ENCODE results near the gene WWOX. TPM values are rescaled to one million over a fixed set of nuclear protein-coding genes. Genes with fewer than 3 reads are reported as not detected.

The WWOX gene
- total and polyA plus RNA-seq, 2 of the 4 experiments (the other 2 are of a cell fraction), result 2.7 to 5.4 TPM

- Histone ChIP-seq H3K4me2 (ENCODE audit: low read depth, low read length) (no peak overlapping the region), H3K9me3 (ENCODE audit: control insufficient read depth, insufficient read depth, low read length) (peaks cover 23% of the 10 kb centered on the region), H2BK5ac (ENCODE audit: low read depth, low read length, poor library complexity, severe bottlenecking) (no peak overlapping the region), H4K91ac (ENCODE audit: insufficient read depth, low read depth, low read length) (no peak overlapping the region), H3K4ac (ENCODE audit: low read depth, low read length) (no peak overlapping the region), H2BK20ac (ENCODE audit: low read depth, low read length) (no peak overlapping the region), H3K14ac (replicated peaks; ENCODE audit: low read depth, low read length) (no peak overlapping the region), H2BK120ac (ENCODE audit: low read depth, low read length) (no peak overlapping the region), H3K9ac (ENCODE audit: low read depth, low read length) (no peak overlapping the region), H3K4me1 (ENCODE audit: control insufficient read depth, insufficient read depth, low read length) (no peaks in the 10 kb centered on the region), H4K5ac (ENCODE audit: low read depth, low read length) (no peak overlapping the region), H4K8ac (ENCODE audit: low read depth in 2 of 2, low read length in 2 of 2) (no peak overlapping the region), H3K27me3 (ENCODE audit: control insufficient read depth, insufficient read depth, low read length) (no peaks in the 10 kb centered on the region), H2BK15ac (ENCODE audit: low read depth, low read length) (no peak overlapping the region), H2AK9ac (replicated peaks; ENCODE audit: low read depth, low read length, poor library complexity) (no peak overlapping the region), H3K56ac (ENCODE audit: extremely low read depth, insufficient read depth, low read length) (no peak overlapping the region), H3K9me1 (ENCODE audit: insufficient read depth, low read length) (no peaks in the 10 kb centered on the region), H3K79me1 (ENCODE audit: low read depth in 1 of 2, low read length in 2 of 2) (no peaks in the 10 kb centered on the region), H3K27ac (ENCODE audit: insufficient read depth, low read length) (no peak overlapping the region), H3K36me3 (ENCODE audit: control insufficient read depth, insufficient read depth, low read length) (no peaks in the 10 kb centered on the region), H2AFZ (replicated peaks; ENCODE audit: low read length, poor library complexity) (no peak overlapping the region), H3K4me3 (ENCODE audit: insufficient read depth, low read depth, low read length) (no peak overlapping the region), H4K20me1 (ENCODE audit: insufficient read depth, low read length) (no peaks in the 10 kb centered on the region), H3K18ac (ENCODE audit: low read depth, low read length) (no peak overlapping the region), H3K23ac (ENCODE audit: low read depth, low read length) (no peak overlapping the region), H2AK5ac (ENCODE audit: low read depth, low read length) (no peak overlapping the region)
- CTCF ChIA-PET, result no interaction called here
- ATAC-seq (ENCODE audit: low read depth) (no peak), DNase-seq (no peak)
- no peak for TF ChIP-seq MAFK (IDR thresholded peaks at IDR 0.05; ENCODE audit: low read depth, low read length)
- 63% methylated on average over 2 of the region's 3 CpGs; no CpG with 5 or more reads in 1 of the 2 experiments for WGBS, 2 experiments (ENCODE audit: extremely low coverage in 2 of 2, insufficient read length in 1 of 2)
- dilution Hi-C loops (cut with HindIII; ENCODE audit: low sequenced_read_pairs, unreplicated experiment), result no loop called here
- intact Hi-C loops (cut with micrococcal nuclease), result no loop called here
- BruUV-seq (replicated peaks), result no TSS peak
- in situ Hi-C loops (cut with MboI; ENCODE audit: low sequenced_read_pairs), result no loop called here
- POLR2A ChIA-PET (ENCODE audit: unreplicated experiment), result no interaction called here
Measured at GRCh38 chr16:79019431-79019830, 920.0 kb downstream of the WWOX start.
